Astrocyte (in vitro differentiated cells and primary cell): ENCODE measurements around the gene CDK6. TPM values are rescaled to one million over a fixed set of nuclear protein-coding genes. Genes with fewer than 3 reads are reported as not detected.

Source experiments
- DNase-seq: peaks from one replicate; pipeline ENCODE4 v3.0.0-alpha.2; 2010; ENCODE audit warnings: low read depth
- FAIRE-seq: peaks from 2 replicates; lab custom pipeline; 2011; peaks lifted over from hg19 to GRCh38; lab: Jason Lieb, UNC
- H2AFZ ChIP-seq: 2 replicates; pipeline ENCODE4 v1.6.0; 2012; ENCODE audit warnings: low read depth, low read length, inconsistent platforms
- H3K27ac ChIP-seq: 2 replicates; pipeline ENCODE4 v1.5.1; 2011; ENCODE audit warnings: low read depth, low read length, inconsistent platforms
- H3K27me3 ChIP-seq: 2 replicates; pipeline ENCODE4 v1.6.0; 2011; ENCODE audit warnings: low read length, inconsistent platforms; ENCODE audit not compliant: insufficient read depth
- H3K36me3 ChIP-seq: 2 replicates; pipeline ENCODE4 v1.5.1; 2011; ENCODE audit warnings: low read length, inconsistent platforms; ENCODE audit not compliant: insufficient read depth
- H3K4me1 ChIP-seq: 2 replicates; pipeline ENCODE4 v1.5.1; 2011; ENCODE audit warnings: low read length, inconsistent platforms; ENCODE audit not compliant: insufficient read depth
- H3K4me2 ChIP-seq: 2 replicates; pipeline ENCODE4 v1.6.0; 2012; ENCODE audit warnings: low read length, inconsistent platforms
- H3K4me3 ChIP-seq: 2 replicates; pipeline ENCODE4 v1.5.1; 2011; ENCODE audit warnings: low read depth, mild to moderate bottlenecking, low read length, inconsistent platforms; ENCODE audit not compliant: insufficient read depth
- H3K79me2 ChIP-seq: 2 replicates; pipeline ENCODE4 v1.6.0; 2012; ENCODE audit warnings: mild to moderate bottlenecking, low read length, inconsistent platforms; ENCODE audit not compliant: insufficient read depth
- H3K9ac ChIP-seq: 2 replicates; pipeline ENCODE4 v1.6.0; 2012; ENCODE audit warnings: mild to moderate bottlenecking, low read length, inconsistent platforms
- H3K9me3 ChIP-seq: 2 replicates; pipeline ENCODE4 v1.5.1; 2012; ENCODE audit warnings: low read depth, mild to moderate bottlenecking, low read length, inconsistent platforms; ENCODE audit not compliant: insufficient read depth
- H4K20me1 ChIP-seq: 2 replicates; pipeline ENCODE4 v1.6.0; 2012; ENCODE audit warnings: low read length, inconsistent platforms; ENCODE audit not compliant: insufficient read depth
- H3K27ac Mint-ChIP-seq: one replicate; pipeline ENCODE4 v1.8.0; 2021; ENCODE audit warnings: mild to moderate bottlenecking, mixed read lengths; ENCODE audit not compliant: unreplicated experiment
- H3K27me3 Mint-ChIP-seq: one replicate; pipeline ENCODE4 v1.8.0; 2021; ENCODE audit warnings: low read depth, mixed read lengths; ENCODE audit not compliant: unreplicated experiment
- H3K36me3 Mint-ChIP-seq: one replicate; pipeline ENCODE4 v1.8.0; 2021; ENCODE audit warnings: low read depth, mixed read lengths; ENCODE audit not compliant: unreplicated experiment
- H3K4me1 Mint-ChIP-seq: one replicate; pipeline ENCODE4 v1.8.0; 2021; ENCODE audit warnings: low read depth, mixed read lengths; ENCODE audit not compliant: unreplicated experiment
- H3K4me3 Mint-ChIP-seq: one replicate; pipeline ENCODE4 v1.8.0; 2021; ENCODE audit warnings: mild to moderate bottlenecking, moderate library complexity, mixed read lengths; ENCODE audit not compliant: unreplicated experiment
- H3K9me3 Mint-ChIP-seq: one replicate; pipeline ENCODE4 v1.8.0; 2021; ENCODE audit warnings: mild to moderate bottlenecking, mixed read lengths; ENCODE audit not compliant: unreplicated experiment
- EZH2 ChIP-seq: IDR thresholded peaks from 2 replicates; pipeline ENCODE4 v1.6.1; 2012; ENCODE audit warnings: mild to moderate bottlenecking, low read length, inconsistent platforms; ENCODE audit not compliant: insufficient read depth
- total RNA-seq: library from RNA; stranded (reverse); gene quantifications from 2 replicates; pipeline ENCODE4 v1.2.1, GENCODE V29; 2021
- TF ChIP-seq, protein P1 (sequence below): IDR thresholded peaks from 2 replicates; pipeline ENCODE4 v1.5.1; 2011; ENCODE audit warnings: low read depth, mild to moderate bottlenecking, inconsistent platforms, low read length, moderate library complexity; ENCODE audit not compliant: insufficient read depth

Gene CDK6
- total RNA-seq, 1 donor from 2014 or later, result 160 TPM

DNA sequence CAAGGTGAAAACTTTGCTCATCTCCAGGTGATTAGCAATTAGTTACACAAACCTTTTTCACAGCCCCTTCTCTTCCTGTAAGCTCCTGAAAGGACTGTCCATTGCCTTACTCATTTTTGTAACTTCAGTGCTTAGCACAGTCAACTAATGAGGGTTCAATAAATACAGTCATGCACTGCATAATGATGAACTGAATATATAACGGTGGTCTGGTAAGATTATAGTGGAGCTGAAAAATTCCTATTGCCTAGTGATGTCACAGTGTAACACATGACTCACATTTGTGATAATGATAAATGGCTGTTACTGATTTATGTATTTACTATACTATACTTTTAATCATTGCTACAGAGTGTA is 233.3 kb downstream of the CDK6 start:
- H3K4me3 ChIP-seq, result no peak overlapping the region
- DNase-seq (no peak), FAIRE-seq (no peak)
- Mint-ChIP-seq H3K27ac (no peak overlapping the region), H3K9me3 (no peaks in the 10 kb centered on the region), H3K4me3 (no peak overlapping the region), H3K36me3 (no peaks in the 10 kb centered on the region), H3K4me1 (no peaks in the 10 kb centered on the region), H3K27me3 (no peaks in the 10 kb centered on the region)
- H2AFZ ChIP-seq, result no peak overlapping the region
- no peaks in the 10 kb centered on the region for H3K4me1 ChIP-seq
- H3K9me3 ChIP-seq, result no peaks in the 10 kb centered on the region
- TF ChIP-seq, protein P1, sequence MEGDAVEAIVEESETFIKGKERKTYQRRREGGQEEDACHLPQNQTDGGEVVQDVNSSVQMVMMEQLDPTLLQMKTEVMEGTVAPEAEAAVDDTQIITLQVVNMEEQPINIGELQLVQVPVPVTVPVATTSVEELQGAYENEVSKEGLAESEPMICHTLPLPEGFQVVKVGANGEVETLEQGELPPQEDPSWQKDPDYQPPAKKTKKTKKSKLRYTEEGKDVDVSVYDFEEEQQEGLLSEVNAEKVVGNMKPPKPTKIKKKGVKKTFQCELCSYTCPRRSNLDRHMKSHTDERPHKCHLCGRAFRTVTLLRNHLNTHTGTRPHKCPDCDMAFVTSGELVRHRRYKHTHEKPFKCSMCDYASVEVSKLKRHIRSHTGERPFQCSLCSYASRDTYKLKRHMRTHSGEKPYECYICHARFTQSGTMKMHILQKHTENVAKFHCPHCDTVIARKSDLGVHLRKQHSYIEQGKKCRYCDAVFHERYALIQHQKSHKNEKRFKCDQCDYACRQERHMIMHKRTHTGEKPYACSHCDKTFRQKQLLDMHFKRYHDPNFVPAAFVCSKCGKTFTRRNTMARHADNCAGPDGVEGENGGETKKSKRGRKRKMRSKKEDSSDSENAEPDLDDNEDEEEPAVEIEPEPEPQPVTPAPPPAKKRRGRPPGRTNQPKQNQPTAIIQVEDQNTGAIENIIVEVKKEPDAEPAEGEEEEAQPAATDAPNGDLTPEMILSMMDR, result no peak
- no peak for TF ChIP-seq EZH2
- H4K20me1 ChIP-seq, result no peaks in the 10 kb centered on the region
- H3K79me2 ChIP-seq, result no peaks in the 10 kb centered on the region
- H3K27me3 ChIP-seq, result no peaks in the 10 kb centered on the region
- H3K36me3 ChIP-seq, result peaks cover 17% of the 10 kb centered on the region
- no peak overlapping the region for H3K9ac ChIP-seq
- H3K27ac ChIP-seq, result no peak overlapping the region
- H3K4me2 ChIP-seq, result no peak overlapping the region

DNA sequence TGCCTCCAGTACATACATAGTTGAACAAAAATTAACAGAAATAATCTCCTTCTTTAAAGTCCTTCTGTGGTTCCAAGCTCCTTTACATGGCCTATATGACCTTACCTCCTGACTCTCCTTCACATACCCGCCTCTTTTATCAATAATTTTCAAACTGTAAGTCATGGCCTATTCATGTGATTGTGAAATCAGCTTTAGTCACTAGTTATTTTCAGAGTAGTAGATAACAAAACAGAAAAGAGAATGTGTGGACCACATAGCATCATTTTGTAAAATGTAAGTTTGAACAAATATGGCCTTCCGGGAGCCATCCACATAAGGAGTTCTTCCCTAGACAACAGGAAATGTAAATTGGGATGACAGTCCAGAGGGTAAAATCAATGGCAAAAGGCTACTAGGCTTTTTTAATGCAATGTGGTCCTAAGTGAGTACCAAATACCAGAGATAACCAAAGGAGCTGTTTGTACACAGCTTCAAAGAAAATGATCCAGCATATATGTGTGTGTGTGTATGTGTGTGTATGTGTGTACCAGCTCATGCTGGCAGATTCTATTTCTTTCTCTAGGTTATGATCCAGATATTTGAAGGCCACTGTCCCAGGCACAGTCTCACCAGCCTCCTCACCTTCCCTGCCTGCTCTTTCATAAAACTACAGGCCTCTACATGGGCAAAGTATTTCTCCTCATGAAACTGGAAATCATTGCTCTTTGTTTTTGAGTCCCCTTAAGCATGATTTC is 233.9 kb downstream of the CDK6 start:
- H3K9me3 ChIP-seq, result no peaks in the 10 kb centered on the region
- Mint-ChIP-seq H3K9me3 (no peaks in the 10 kb centered on the region), H3K27me3 (no peaks in the 10 kb centered on the region), H3K4me1 (no peaks in the 10 kb centered on the region), H3K36me3 (no peaks in the 10 kb centered on the region), H3K27ac (no peak overlapping the region), H3K4me3 (no peak overlapping the region)
- no peaks in the 10 kb centered on the region for H3K27me3 ChIP-seq
- H3K27ac ChIP-seq, result no peak overlapping the region
- FAIRE-seq, result no peak
- no peak overlapping the region for H3K4me2 ChIP-seq
- no peak overlapping the region for H3K4me3 ChIP-seq
- H4K20me1 ChIP-seq, result no peaks in the 10 kb centered on the region
- DNase-seq, result no peak
- TF ChIP-seq, protein P1, result no peak
- TF ChIP-seq EZH2, result no peak
- H3K79me2 ChIP-seq, result no peaks in the 10 kb centered on the region
- H3K36me3 ChIP-seq, result peaks cover 17% of the 10 kb centered on the region
- no peak overlapping the region for H3K9ac ChIP-seq
- H3K4me1 ChIP-seq, result no peaks in the 10 kb centered on the region
- H2AFZ ChIP-seq, result no peak overlapping the region

DNA sequence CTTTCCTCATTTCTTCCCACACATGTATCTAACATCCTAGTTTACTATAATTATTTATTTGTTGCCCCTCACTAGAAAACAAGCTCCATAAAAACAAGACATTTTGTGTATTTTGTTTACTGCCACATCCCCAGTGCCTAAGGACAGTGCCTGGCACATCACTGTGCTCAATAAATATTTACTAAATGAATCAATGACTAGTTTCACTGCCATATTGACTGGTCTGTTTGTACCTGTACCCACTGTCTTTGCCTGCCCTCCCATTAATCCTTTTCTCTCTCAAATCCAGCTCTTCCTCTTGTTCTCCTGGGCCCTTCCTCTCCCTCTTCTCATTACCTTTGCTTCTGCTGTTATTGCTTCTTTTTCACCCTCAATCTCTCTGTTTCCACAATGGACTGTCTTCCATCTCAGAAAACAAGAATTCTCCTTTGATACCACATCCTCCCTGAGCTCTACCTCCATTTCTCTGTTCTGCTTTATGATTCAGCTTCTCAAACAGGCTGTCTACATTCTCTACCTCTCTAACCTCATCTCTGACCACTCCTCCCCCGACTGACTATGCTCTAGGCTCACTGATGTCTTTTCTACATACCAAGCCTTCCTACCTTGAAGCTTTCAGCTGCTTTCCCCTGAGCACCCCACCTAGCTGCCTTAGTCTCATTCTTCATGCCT is 237.9 kb downstream of the CDK6 start:
- Histone ChIP-seq H3K36me3 (no peaks in the 10 kb centered on the region), H3K27me3 (no peaks in the 10 kb centered on the region), H3K27ac (no peak overlapping the region), H3K4me1 (no peaks in the 10 kb centered on the region), H3K9ac (no peak overlapping the region), H4K20me1 (no peaks in the 10 kb centered on the region), H3K9me3 (no peaks in the 10 kb centered on the region), H3K79me2 (no peaks in the 10 kb centered on the region), H3K4me2 (no peak overlapping the region), H2AFZ (no peak overlapping the region), H3K4me3 (no peak overlapping the region)
- DNase-seq (no peak), FAIRE-seq (no peak)
- no peaks in the 10 kb centered on the region for H3K27me3 Mint-ChIP-seq
- H3K9me3 Mint-ChIP-seq, result no peaks in the 10 kb centered on the region
- TF ChIP-seq EZH2, result no peak
- TF ChIP-seq, protein P1, result no peak
- H3K4me3 Mint-ChIP-seq, result no peak overlapping the region
- no peaks in the 10 kb centered on the region for H3K4me1 Mint-ChIP-seq
- no peak overlapping the region for H3K27ac Mint-ChIP-seq
- H3K36me3 Mint-ChIP-seq, result no peaks in the 10 kb centered on the region
